Activated T-helper 17 cell treated with anti-CD3 and anti-CD28 coated beads, Interleukin-2, amount 50 U/mL, for 72 hours (primary cell): ENCODE data around the gene EIF4EBP2. TPM values are rescaled to one million over a fixed set of nuclear protein-coding genes. Genes with fewer than 3 reads are reported as not detected.

Source experiments
- ATAC-seq: fragments of 150-1000 bp; cut with Tn5 transposase; replicated peaks from 2 replicates; pipeline ENCODE4 v1.10.0; 2021; ENCODE audit warnings: mild to moderate bottlenecking, moderate library complexity
- H3K27ac Mint-ChIP-seq: one replicate; pipeline ENCODE4 v1.8.0; 2022; ENCODE audit warnings: mixed read lengths
- H3K27me3 Mint-ChIP-seq: one replicate; pipeline ENCODE4 v1.8.0; 2022; ENCODE audit warnings: mixed read lengths
- H3K36me3 Mint-ChIP-seq: one replicate; pipeline ENCODE4 v1.8.0; 2022; ENCODE audit warnings: low read depth, mild to moderate bottlenecking, mixed read lengths
- H3K4me1 Mint-ChIP-seq: one replicate; pipeline ENCODE4 v1.8.0; 2022; ENCODE audit warnings: mixed read lengths
- H3K4me3 Mint-ChIP-seq: one replicate; pipeline ENCODE4 v1.8.0; 2022; ENCODE audit warnings: mild to moderate bottlenecking, mixed read lengths
- H3K9me3 Mint-ChIP-seq: one replicate; pipeline ENCODE4 v1.8.0; 2022; ENCODE audit warnings: mixed read lengths
- total RNA-seq, 2 donors: library from RNA; stranded (reverse); gene quantifications; one replicate each; pipeline ENCODE4 v1.2.3, GENCODE V29; 2022

The EIF4EBP2 gene
- total RNA-seq, 2 donors from 2014 or later, result 16.1 to 29.0 TPM

DNA sequence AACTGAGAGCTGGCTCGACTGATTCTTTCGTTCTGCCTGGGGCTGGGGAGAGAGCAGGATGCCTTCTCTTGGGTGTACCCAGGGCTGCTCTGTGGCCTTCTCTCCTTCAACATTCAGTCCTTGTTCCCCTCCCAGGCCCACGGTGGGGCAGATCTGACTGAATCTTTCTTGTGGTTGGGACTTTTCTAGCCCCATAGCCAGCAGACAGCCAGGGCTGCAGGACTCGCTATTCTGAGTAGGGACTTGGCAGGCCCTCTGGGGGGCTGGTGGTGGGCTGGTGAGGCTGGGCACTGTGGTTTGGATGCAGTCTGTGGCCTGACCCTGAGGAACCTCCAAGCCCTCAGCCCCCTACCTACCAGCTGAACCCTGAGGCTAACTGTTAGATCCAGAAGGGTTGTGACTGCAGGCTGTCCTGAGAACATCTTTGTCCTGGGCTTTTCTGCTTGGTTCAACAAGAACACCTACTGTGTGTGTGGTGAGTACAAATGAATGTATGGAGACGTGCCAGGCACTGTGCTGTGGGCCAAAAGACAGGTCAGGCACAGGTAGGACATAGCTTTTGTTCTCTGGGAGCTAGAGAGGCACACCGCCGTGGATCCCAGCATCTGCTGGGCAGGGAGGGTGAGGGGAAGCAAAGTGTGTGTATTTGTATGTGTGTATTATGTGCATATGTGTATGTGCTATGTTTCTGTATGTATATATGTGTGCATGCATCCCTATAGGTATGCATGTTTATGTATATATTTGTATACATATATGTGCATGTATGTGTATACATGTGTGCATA lies 72.5 kb downstream of the EIF4EBP2 start:
- no peak for ATAC-seq
- Mint-ChIP-seq H3K27me3 (no peaks in the 10 kb centered on the region), H3K4me1 (peaks cover 17% of the 10 kb centered on the region), H3K36me3 (no peaks in the 10 kb centered on the region), H3K27ac (no peak overlapping the region), H3K4me3 (no peak overlapping the region), H3K9me3 (no peaks in the 10 kb centered on the region)

- Mint-ChIP-seq H3K36me3 (no peaks in the 10 kb centered on the region), H3K27me3 (no peaks in the 10 kb centered on the region), H3K27ac (peak overlapping the region; percentile 68), H3K4me1 (peaks cover 17% of the 10 kb centered on the region), H3K9me3 (no peaks in the 10 kb centered on the region), H3K4me3 (peak overlapping the region; percentile 65)
- ATAC-seq, result peak; percentile 75
Observed at GRCh38 chr10:70477661-70478162, 73.8 kb downstream of the EIF4EBP2 start.

Other genes starting within 250 kb of the EIF4EBP2 start
- gene SAR1A, start 233.6 kb upstream of the EIF4EBP2 start, total RNA-seq, result 10 to 100 TPM; 70.0 to 92.2 TPM
- gene PPA1, start 170.7 kb upstream of the EIF4EBP2 start, total RNA-seq, result 100 to 1,000 TPM; 176 to 260 TPM
- not detected for gene NPFFR1, start 120.1 kb upstream of the EIF4EBP2 start, total RNA-seq
- gene LRRC20, start 21.5 kb upstream of the EIF4EBP2 start, total RNA-seq, result 10 to 100 TPM in 1 of 2 donors, 1 to 10 TPM in 1; 4.9 to 10.7 TPM
- gene NODAL, start 37.5 kb downstream of the EIF4EBP2 start, total RNA-seq, result not detected
- 1 to 10 TPM in 1 of 2 donors, under 1 TPM in 1; 0.17 to 1.4 TPM for gene PALD1, start 74.6 kb downstream of the EIF4EBP2 start, total RNA-seq
- gene PRF1, start 198.6 kb downstream of the EIF4EBP2 start, total RNA-seq, result 10 to 100 TPM; 22.5 to 28.5 TPM